ENCODE data around the gene OBI1.
A peak's percentile ranks its signal among the peaks of the same experiment; 100 is the strongest.

The OBI1 gene

DNA sequence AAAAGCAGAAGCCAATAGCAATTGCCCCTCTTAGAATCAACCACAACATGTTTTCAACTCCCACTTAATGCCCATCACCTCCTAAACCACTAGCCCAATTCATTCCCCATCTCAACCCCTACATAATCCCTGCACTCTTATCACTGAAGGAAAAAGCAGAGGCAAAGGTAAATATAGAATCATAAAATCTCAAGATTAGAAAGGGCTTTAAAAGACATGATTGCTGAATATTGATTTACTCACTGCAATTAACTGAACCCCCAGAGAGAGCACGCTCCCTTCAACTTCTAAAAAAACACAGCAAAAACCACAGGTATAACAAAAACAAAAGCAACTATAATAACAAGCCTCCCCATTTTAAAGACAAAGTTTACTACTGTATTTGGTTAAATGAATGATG, 40.5 kb downstream of the OBI1 start (continued):
- TF ChIP-seq ZNF830 (tag by site-specific recombination; IDR thresholded peaks at IDR 0.05; ENCODE audit: low read depth) = no peak
- peak; percentile 75 for TF ChIP-seq ZIC2 (tag by site-specific recombination; IDR thresholded peaks at IDR 0.05)
- no peak for TF ChIP-seq ZNF707 (tag by site-specific recombination; IDR thresholded peaks at IDR 0.05)
- no peak for TF ChIP-seq ZNF26 (tag by site-specific recombination; IDR thresholded peaks at IDR 0.05)
- TF ChIP-seq KLF7 (tag by site-specific recombination; IDR thresholded peaks at IDR 0.05; ENCODE audit: borderline replicate concordance) = peak; percentile 51; the same call in 1 of the 2 replicates
- TF ChIP-seq ZNF24 (tag by site-specific recombination; IDR thresholded peaks at IDR 0.05) = 0 out of 2 replicates have a peak, but pooled peaks have one; percentile 22
- TF ChIP-seq, protein P1, sequence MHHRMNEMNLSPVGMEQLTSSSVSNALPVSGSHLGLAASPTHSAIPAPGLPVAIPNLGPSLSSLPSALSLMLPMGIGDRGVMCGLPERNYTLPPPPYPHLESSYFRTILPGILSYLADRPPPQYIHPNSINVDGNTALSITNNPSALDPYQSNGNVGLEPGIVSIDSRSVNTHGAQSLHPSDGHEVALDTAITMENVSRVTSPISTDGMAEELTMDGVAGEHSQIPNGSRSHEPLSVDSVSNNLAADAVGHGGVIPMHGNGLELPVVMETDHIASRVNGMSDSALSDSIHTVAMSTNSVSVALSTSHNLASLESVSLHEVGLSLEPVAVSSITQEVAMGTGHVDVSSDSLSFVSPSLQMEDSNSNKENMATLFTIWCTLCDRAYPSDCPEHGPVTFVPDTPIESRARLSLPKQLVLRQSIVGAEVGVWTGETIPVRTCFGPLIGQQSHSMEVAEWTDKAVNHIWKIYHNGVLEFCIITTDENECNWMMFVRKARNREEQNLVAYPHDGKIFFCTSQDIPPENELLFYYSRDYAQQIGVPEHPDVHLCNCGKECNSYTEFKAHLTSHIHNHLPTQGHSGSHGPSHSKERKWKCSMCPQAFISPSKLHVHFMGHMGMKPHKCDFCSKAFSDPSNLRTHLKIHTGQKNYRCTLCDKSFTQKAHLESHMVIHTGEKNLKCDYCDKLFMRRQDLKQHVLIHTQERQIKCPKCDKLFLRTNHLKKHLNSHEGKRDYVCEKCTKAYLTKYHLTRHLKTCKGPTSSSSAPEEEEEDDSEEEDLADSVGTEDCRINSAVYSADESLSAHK (tag by site-specific recombination; IDR thresholded peaks at IDR 0.05) = peak; percentile 80
- TF ChIP-seq, protein P2, sequence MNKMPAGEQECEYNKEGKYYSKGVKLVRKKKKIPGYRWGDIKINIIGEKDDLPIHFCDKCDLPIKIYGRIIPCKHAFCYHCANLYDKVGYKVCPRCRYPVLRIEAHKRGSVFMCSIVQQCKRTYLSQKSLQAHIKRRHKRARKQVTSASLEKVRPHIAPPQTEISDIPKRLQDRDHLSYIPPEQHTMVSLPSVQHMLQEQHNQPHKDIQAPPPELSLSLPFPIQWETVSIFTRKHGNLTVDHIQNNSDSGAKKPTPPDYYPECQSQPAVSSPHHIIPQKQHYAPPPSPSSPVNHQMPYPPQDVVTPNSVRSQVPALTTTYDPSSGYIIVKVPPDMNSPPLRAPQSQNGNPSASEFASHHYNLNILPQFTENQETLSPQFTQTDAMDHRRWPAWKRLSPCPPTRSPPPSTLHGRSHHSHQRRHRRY (tag by site-specific recombination; IDR thresholded peaks at IDR 0.05) = no peak
- TF ChIP-seq ZBTB21 (tag by site-specific recombination; IDR thresholded peaks at IDR 0.05) = no peak
- no peak for TF ChIP-seq ZSCAN4 (tag by site-specific recombination; IDR thresholded peaks at IDR 0.05)
- TF ChIP-seq, protein P3, sequence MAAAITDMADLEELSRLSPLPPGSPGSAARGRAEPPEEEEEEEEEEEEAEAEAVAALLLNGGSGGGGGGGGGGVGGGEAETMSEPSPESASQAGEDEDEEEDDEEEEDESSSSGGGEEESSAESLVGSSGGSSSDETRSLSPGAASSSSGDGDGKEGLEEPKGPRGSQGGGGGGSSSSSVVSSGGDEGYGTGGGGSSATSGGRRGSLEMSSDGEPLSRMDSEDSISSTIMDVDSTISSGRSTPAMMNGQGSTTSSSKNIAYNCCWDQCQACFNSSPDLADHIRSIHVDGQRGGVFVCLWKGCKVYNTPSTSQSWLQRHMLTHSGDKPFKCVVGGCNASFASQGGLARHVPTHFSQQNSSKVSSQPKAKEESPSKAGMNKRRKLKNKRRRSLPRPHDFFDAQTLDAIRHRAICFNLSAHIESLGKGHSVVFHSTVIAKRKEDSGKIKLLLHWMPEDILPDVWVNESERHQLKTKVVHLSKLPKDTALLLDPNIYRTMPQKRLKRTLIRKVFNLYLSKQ (tag by site-specific recombination; IDR thresholded peaks at IDR 0.05; ENCODE audit: borderline replicate concordance) = no peak
- TF ChIP-seq ZNF473 (tag by site-specific recombination; IDR thresholded peaks at IDR 0.05) = no peak
- TF ChIP-seq SCRT1 (tag by site-specific recombination; IDR thresholded peaks at IDR 0.05; ENCODE audit: borderline replicate concordance) = peak; percentile 73; the same call in 1 of the 2 replicates
- no peak for TF ChIP-seq ZSCAN5A (tag by site-specific recombination; IDR thresholded peaks at IDR 0.05)
- no peak for TF ChIP-seq ZNF155 (tag by site-specific recombination; IDR thresholded peaks at IDR 0.05)
- TF ChIP-seq ZNF433 (tag by site-specific recombination; IDR thresholded peaks at IDR 0.05; ENCODE audit: low read depth) = no peak
- peak; percentile 98 for TF ChIP-seq TCF7L2 (IDR thresholded peaks at IDR 0.05; ENCODE audit: borderline replicate concordance, low read depth, low read length)
- TF ChIP-seq SP7 (tag by site-specific recombination; IDR thresholded peaks at IDR 0.05) = peak; percentile 51
- no peak for TF ChIP-seq KLF1 (tag by site-specific recombination; IDR thresholded peaks at IDR 0.05)
- TF ChIP-seq ZNF121 (tag by site-specific recombination; IDR thresholded peaks at IDR 0.05) = peak; percentile 46; the same call in 1 of the 2 replicates
- TF ChIP-seq ZBTB44 (tag by site-specific recombination; IDR thresholded peaks at IDR 0.05) = peak; percentile 64
